Activated gamma-delta T cell (primary cell): Measurements from ENCODE around the gene UBQLN1.
"Not testable (repeated sequence)": the region's sequence is repeated elsewhere in the genome, so short reads cannot be mapped to it uniquely, and the experiment has no call there.

Experiments used
- DNase-seq: peaks from one replicate; lab custom pipeline; 2025; lab: John Stamatoyannopoulos, UW
- total RNA-seq, 2 donors: gene quantifications; one replicate each; lab custom pipeline; 2026; lab: John Stamatoyannopoulos, UW

Gene UBQLN1
- 137 to 145 reads per million in 2 donors for total RNA-seq

DNA sequence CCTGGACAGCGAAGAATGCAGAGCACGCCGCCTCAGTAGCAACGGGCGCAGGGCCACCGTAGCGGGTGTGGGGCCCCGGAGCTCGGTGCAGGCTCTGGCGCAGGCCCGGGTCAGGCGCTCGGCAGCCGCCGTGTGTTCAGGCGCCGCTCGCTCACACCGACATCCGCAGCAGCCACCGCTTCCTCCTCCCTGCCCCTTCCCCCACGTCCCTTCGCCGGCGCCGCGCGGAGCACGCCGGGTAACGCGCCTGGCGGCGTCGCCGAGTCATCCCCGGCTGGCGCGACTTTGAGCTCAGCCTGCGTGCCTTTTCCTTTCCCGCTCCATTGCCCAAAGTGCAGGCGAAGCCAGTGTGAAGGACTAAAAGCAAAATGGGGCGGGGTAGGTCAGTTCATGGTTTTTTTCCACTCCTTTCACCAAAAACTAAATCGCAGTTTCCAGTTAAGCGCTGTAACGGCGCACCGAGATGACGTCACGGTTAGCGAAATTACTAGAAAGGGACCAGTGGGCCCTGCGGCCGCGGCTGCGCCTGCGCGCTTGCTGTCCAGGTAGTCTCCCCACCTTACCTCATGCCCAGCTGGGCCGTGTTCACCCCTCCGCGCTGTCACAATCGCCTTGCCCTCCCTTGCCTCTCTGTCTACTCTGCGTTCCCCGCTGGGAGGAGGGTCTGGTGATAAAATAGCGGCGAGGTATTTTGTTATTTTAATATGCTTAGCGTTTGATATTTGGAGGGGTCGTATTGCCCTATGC is at the start of gene UBQLN1:
Gene UBQLN1, minus strand, starts transcription at position 191 of the 747 bp plus-strand sequence. CDS start 279 bp downstream, outside the sequence.
- DNase-seq: peak; percentile 89

DNA sequence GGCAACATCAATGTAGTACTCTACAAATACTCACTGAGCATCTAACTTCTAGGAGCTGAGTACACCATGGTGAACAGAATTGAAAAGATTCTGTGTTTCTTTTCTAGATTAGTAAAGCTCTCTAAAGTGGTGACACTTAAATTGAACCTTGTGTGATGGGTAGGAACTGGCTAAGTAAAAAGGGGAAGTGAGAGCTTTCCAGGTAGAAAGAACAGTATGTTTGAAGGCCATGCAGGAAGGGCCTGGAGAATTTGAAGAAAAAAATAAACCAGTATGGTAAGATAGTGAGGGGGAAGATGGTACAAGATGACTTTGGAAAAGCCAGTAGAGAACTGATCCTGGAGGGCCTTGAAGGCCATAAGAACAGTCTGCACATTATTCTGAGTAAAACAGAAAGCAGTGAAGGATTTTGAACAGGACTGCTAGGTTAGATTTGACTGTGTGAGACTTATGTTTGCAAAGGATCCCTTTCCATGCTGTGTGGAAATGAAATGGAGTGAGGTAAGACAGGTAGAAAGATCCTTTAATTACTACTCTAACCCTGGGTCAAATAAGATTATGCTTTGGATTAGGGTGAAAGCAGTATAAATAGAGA is 46.7 kb upstream of the UBQLN1 start:
- no peak for DNase-seq

DNA sequence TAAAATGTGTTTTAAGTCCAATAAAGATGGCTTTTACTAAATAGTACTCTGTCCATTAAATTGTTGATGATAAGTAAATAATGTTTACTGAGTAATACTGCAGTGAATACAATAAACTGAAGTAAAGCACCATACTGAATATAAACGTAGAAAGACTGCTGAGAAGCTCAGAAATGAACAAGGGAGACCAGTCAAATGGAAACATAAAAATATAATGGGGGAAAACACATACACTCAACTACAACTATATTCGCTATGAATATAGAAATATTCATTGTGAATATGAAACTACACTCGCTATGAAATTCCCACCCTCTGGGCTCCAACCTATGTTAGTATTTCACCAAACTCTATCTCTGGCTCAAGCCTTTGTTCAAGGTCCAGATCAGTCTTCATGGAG is 41.9 kb upstream of the UBQLN1 start:
- no peak for DNase-seq

DNA sequence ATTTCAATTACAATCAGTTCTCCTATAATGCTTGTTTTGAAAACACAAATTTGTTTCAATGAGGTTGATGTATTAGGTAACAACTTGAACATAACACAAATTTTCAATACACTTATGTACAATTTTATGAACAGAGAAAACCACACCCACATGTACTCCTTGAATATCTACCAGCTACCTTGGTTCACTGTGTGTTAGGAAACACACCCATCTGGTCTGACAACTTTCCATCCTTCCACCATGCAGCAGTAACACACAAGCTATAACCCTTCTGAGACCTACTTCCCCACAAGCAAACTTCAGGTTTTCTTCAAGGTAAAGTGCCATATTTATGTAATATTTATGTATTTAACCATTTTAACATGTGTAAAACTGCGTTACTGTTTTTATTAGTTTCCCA is 36.4 kb upstream of the UBQLN1 start:
- no peak for DNase-seq

DNA sequence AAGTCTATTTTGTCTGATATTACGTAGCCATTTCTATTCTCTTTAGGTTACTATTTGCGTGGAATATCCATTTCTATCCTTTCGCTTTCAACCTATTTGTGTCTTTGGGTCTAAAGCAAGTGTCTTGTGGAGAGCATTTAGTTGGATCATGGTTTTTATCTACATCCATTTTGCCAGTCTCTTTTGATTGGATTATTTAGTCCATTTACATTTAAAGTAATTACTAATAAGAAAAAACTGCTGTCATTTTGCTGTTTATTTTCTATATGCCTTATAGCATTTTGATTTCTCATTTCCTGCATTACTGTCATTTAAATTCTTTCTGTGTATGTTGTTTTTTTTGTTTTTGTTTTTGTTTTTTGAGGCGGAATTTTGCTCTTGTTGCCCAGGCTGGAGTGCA is 26.0 kb upstream of the UBQLN1 start:
- DNase-seq: no peak

DNA sequence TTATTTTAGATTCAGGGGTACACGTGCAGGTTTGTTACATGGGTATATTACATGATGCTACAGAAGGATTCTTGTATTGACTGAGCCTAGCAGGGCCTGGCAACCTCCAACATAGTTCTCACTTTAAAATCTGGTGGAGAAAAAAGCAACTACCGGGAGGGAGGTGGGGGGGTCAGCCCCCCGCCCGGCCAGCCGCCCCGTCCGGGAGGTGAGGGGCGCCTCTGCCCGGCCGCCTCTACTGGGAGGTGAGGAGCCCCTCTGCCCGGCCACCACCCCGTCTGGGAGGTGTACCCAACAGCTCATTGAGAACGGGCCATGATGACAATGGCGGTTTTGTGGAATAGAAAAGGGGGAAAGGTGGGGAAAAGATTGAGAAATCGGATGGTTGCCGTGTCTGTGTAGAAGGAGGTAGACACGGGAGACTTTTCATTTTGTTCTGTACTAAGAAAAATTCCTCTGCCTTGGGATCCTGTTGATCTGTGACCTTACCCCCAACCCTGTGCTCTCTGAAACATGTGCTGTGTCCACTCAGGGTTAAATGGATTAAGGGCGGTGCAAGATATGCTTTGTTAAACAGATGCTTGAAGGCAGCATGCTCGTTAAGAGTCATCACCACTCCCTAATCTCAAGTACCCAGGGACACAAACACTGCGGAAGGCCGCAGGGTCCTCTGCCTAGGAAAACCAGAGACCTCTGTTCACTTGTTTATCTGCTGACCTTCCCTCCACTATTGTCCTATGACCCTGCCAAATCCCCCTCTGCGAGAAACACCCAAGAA is 21.0 kb upstream of the UBQLN1 start:
- not testable (repeated sequence) for DNase-seq

DNA sequence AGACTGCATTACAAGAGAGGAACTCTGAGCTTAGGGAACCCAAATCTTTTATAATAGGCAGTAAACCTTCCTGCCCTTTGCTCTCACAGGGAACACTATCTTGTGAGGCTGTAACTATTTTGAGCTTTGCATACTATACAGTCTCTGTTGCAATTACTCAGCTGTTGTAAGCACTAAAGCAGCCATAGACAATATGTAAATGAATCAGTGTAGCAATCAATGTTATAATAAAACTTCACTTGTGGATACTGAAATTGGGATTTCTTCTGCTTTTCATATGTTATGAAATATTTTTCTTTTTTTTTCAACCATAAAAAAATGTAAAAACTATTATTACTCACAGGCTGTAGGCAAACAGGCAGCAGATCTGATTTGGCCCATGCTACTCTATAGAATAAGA is 16.7 kb upstream of the UBQLN1 start:
- no peak for DNase-seq

DNA sequence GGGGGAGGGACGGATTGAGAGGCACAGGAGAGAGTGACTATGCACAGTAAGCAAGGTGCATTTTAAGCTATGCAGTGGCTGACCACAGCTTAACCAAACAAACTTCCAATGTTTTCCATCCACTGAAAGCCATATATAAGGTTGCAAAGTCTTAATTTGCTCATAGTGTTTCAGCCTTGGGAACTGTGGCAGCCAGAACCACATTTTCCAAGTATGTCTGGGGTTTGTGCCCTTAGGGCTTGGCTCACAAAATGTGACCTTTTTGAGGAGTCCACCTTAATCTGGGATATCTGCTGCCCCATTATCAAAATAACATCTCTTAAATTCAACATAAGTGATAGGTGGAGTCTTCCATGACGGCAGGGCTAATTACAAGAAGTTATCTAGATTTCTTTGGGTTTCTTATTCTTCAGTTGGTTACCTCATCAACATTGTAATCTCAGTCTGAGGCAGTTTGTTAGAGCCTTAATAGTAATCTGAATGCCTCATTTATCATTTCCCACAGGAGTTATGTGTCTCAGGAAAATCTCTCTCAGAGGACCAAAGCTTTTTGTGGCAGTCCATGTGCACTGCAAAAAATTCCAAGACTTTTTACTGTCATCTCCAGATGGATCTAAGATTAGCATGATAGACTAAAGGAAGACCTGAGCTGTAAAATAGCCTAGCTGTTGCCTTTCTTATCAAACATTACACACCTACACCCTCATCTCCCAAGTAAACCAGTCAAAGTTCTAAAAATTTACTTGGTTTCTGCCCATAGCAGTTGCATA is 15.2 kb upstream of the UBQLN1 start:
- no peak for DNase-seq

DNA sequence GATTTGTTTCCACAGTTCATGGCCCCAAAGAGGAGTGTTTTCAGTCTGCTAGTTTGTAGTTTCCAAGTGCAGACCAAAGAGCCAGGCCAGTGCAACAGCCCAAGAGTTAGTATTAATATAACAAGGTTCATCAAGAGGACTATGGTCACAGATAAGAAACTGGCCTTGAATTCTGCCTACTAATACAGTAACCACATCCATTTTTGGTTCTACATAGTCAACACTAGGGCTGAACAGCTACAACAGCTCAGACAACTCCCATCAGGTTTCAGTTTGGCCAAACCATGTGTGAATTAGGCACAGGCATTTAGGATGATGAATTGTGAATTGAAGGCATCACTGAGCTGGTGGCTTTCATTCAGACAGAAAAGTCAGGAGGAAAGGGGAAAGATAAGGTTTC is 13.8 kb upstream of the UBQLN1 start:
- DNase-seq: no peak

DNA sequence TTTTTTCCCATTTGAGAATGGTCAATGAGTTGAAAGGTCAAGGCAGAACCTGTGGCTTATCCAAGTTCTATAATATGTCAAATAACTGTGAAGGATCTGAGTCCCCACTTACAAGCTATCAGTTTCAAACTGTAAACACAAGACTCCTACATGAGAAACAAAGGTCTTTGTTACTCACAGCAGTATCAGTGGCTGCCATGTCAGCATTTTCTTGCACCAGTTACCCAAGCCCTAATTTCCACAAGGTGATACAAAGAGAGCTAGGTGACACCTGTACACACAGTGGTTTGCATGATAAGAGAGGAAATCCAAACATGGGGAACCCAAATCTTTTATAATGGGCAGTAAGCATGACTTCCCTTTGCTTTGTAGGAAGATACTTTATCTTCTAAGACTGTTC is 8.0 kb upstream of the UBQLN1 start:
- DNase-seq: no peak

DNA sequence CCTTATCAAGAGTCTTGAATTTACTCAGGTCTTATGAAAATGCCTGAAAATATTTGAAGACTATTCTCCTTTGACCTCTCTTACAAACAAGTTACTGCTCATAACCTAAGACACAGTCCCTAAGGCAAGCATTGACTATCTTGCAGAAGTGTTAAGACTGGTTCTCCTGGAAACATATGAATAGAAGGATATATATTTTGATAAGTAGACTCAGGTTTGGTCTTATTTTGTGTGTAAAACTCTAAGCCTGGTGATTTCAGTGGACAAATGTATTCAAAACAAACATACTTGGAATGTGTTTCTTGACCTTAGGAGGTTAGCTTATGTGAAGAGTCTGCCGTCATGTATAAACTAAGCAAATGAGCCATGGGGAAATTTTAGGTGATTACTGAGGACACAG is 7.5 kb upstream of the UBQLN1 start:
- no peak for DNase-seq

DNA sequence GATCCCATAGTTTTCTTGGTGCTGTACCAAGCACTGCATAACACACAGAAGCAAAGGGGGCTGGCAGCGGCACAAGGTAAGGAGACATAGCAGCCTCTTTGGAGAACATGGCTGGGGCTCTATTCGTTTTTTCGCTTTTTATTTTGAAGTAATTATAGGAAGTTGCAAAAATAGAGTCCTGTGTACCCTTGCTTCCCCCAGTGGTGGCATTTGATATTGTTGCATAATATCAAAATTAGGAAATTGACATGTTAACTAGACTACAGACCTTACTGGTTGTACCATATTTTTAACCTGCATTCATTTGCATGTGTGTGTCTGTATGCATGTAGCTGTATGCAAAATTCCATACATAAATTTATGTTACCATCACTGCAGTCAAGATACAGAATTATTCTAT is 6.6 kb upstream of the UBQLN1 start:
- DNase-seq: no peak

DNA sequence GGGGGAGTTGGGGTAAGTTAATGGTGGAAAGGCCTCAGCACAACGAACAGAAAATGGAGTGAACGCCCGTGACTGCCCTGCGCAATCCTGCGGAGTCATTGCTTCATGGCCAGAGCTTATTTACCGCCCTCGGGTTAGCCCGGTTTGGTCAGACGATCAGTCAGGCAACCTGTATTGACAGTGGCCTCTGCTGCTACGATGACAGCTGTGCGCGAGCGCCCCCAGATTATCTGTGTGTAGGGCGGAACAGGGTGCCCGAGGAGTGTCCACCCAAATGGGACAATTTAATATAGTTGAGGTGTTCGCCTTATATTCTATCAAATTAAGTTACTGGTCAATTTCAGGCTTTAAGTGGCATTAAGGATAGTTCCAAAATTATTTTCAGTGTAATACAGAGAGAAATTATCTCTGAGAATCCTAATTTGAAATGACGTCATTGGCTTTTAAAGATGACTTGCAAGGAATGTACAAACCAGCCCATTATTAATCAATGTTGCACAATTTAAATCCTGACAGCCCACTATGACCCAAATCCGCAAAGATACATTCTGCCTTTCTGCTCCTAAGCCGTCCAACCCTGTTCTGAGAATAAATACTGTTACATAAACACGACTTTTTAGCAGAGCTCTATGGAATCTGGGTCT is 879 bp upstream of the UBQLN1 start:
- peak; percentile 13 for DNase-seq

DNA sequence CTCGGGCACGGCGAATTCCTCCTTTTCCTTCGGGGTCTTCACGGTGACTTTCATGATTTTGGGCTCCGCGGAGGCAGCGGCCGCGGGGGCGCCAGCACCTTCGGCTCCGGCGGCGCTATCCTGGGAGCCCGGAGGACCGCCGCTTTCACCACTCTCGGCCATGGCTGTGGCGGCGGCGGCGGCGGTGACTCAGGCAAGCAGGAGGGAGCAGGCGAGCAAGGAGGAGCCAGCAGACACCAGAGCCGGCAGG is 315 bp downstream of the UBQLN1 start:
- no peak for DNase-seq

DNA sequence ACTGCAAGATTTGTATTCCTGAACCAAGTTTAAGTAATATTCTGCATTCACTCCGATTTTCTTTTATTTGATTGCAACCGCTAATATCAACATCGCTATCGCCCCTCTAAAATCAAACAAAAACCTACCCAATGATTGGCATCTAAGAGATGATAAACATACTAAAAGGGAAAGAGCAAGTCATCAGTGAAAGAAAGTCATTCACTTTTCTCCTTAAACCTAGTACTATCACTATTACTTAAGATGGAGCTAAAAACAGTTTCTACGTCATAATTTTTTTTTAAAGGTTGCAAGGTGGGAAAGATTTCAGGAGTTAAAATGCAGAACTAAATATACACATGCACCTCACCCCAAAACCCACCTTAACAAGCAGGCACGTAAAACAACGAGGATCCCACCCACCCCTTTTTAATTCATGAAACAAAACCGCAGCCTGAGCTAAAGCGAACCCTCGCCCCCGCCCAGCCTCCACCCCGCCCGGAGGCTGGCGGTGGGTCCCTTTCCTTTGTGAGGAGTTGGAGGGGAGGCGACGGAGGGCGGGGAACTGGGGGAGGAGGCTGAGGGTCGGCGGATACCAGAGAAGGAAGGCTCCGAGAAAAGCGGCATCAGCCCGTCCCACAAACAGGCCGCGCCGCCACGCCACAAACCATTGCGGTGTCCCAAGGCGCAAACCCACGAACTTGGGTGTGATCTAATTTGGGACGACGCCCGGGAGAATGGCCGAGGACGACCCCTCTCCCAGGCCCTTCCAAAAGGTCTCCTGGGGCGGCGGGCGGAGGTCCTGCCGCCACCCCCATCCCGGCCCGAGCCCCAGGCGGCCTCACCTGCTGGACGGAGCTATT is 861 bp downstream of the UBQLN1 start:
- peak; percentile 54 for DNase-seq

DNA sequence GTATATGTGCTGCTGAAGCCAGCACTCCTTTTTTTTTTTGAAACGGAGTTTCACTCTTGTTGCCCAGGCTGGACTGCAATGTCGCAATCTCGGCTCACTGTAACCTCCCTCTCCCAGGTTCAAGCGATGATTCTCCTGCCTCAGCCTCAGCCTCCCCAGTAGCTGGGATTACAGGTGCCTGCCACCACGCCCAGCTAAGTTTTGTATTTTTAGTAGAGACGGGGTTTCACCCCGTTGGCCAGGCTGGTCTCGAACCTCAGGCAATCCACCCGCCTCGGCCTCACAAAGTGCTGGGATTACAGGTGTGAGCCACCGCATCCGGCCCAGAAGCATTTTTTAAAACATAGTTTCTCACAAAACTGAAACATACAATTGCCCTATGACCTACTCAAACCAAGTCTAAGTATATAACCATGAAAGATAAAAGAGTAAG is 2.5 kb downstream of the UBQLN1 start:
- DNase-seq: not testable (repeated sequence)

DNA sequence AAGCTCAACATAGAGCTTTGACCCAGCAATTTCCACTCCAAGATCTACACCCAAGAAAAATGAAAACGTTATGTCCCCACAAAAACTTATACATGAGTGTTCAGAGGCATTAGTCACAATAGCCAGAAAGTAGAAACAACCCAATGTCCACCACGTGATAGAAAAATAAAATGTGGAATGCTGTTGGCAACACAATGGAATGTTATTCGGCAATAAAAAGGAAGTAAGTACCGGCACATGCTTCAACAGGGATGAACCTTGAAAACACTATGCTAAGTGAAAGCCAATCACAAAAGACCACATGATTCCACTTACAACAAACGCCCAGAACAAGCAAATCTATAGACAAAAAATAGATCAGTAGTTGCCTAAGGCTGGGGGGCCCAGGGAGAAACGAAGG is 6.0 kb downstream of the UBQLN1 start:
- DNase-seq: no peak

DNA sequence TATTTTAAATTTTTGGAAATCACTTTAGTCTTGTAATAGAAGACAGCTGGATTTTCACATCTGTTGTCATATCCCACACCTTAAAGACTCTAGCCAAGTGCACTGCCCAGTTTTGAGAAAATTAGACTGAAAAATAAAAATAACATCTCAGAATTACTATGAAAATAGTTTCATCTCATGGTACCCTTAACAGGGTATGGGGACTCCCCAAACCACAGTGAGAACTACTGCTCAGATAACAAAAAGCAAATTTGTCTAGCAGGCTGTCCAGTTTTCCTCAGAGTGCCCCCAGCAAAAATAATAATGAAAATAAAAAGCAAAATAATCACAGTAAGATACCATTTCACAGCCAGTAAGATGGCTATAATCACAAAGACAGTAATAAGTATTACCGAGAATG is 6.5 kb downstream of the UBQLN1 start:
- no peak for DNase-seq

DNA sequence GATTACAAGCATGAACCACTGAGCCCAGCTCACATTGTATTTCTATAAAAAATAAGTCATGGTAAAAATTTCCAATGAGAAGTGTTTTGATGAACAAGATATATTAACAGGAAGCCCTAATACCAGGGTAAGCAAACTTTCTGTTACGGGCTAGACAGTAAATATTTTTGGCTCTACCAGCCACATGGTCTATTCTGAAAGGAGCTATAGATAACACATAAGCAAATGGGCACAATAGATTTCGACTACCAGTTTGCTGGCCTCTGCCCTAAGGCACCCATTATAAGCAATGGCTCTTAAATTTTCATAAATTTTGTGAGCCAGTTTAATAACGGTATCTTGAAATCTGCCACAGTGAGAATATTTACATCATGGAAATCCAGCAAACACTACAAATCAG is 8.1 kb downstream of the UBQLN1 start:
- no peak for DNase-seq

DNA sequence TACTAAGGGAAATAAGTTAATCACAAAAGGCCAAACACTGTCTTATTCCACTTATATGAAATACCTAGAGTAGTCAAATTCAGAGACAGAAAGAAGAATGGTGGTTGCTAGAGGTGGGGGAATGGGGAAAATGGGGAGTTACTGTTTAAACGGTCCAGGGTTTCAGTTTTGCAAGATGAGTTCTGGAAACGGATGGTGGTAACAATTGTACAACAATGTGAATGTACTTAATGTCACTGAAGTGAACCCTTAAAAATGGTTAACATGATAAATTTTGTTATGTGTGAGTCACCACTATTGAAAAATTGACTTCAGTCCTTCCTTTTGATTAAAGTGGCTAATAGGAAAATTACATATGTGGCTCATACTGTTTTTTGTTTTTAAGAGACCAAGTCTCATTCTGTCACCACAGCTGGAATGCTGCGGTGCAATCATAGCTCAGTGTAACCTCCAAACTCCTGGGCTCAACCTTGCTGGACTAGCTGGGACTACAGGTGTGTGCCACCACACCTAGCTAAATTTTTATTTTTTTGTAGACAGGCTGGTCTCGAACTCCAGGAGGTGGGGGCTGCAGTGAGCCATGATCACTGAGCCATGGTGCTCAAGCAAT is 8.7 kb downstream of the UBQLN1 start:
- no peak for DNase-seq

DNA sequence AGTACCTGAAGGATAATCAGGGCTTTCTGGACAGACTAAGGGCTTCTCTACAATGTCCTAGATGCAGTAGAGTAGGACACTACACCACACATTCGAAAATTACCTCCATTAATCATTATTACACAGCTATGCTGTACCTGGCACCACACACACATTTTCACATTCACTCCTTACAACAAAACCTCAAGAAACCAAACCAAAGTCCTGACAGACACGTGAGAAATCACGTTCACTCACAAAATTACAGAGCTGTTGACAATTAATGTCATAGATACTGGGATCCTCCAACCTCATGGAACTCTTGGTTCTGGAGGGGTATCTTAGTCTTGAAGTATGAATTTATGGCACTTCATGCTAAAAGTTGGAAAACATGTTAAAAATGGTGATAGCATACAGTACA is 16.3 kb downstream of the UBQLN1 start:
- no peak for DNase-seq
